PFSK-1 (cell line): ENCODE data around the gene C14orf39. TPM values are rescaled to one million over a fixed set of nuclear protein-coding genes. Genes with fewer than 3 reads are reported as not detected.

ENCODE experiments used
- FOXP2 ChIP-seq: optimal IDR thresholded peaks from 2 replicates; pipeline ENCODE3; 2011; ENCODE audit warnings: borderline replicate concordance, control low read depth, inconsistent platforms; ENCODE audit not compliant: insufficient read depth; ENCODE audit errors: extremely low read length, extremely low read depth
- POLR2AphosphoS5 ChIP-seq: IDR thresholded peaks from 2 replicates; pipeline ENCODE4 v1.6.1; 2012; ENCODE audit warnings: low read depth, mild to moderate bottlenecking, control low read depth, low read length, moderate library complexity
- SIN3A ChIP-seq: IDR thresholded peaks from 2 replicates; pipeline ENCODE4 v1.6.1; 2012; ENCODE audit warnings: mild to moderate bottlenecking, low read length, moderate library complexity, borderline replicate concordance; ENCODE audit not compliant: insufficient read depth
- TAF1 ChIP-seq: IDR thresholded peaks from 2 replicates; pipeline ENCODE4 v1.6.1; 2012; ENCODE audit warnings: low read length, control low read depth, borderline replicate concordance; ENCODE audit not compliant: insufficient read depth
- polyA plus RNA-seq: library from polyadenylated mRNA; unstranded; fragments of >200 nt; gene quantifications from one replicate; pipeline ENCODE4 v1.2.1, GENCODE V29; 2012; ENCODE audit warnings: low read depth, missing spikeins; ENCODE audit not compliant: insufficient read length
- TF ChIP-seq, protein P1 (sequence below), 2 experiments: IDR thresholded peaks; 2 replicates each; pipeline versions ENCODE4 v1.6.1 to v1.8.0; 2011 to 2012; ENCODE audit warnings: low read depth in 2 of 2, low read length in 2 of 2, control low read depth in 1 of 2, inconsistent platforms in 1 of 2, mild to moderate bottlenecking in 1 of 2, moderate library complexity in 1 of 2; ENCODE audit not compliant: insufficient read depth in 1 of 2

Gene C14orf39, protein sequence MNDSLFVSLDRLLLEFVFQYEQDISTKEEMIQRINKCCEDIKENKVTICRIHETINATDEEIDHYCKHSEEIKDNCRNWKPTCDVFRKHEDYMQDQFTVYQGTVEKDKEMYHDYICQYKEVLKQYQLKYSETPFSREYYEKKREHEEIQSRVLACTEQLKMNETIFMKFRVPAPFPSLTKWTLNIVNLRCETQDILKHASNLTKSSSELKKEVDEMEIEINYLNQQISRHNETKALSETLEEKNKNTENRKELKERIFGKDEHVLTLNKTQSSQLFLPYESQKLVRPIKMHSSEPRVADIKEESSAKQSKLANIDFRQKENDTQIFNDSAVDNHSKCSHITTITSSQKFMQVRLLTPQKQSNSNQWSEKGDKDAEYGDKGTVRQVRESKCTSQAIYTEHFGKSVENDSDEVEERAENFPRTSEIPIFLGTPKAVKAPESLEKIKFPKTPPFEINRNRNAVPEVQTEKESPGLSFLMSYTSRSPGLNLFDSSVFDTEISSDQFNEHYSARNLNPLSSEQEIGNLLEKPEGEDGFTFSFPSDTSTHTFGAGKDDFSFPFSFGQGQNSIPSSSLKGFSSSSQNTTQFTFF
- polyA plus RNA-seq = not detected

DNA sequence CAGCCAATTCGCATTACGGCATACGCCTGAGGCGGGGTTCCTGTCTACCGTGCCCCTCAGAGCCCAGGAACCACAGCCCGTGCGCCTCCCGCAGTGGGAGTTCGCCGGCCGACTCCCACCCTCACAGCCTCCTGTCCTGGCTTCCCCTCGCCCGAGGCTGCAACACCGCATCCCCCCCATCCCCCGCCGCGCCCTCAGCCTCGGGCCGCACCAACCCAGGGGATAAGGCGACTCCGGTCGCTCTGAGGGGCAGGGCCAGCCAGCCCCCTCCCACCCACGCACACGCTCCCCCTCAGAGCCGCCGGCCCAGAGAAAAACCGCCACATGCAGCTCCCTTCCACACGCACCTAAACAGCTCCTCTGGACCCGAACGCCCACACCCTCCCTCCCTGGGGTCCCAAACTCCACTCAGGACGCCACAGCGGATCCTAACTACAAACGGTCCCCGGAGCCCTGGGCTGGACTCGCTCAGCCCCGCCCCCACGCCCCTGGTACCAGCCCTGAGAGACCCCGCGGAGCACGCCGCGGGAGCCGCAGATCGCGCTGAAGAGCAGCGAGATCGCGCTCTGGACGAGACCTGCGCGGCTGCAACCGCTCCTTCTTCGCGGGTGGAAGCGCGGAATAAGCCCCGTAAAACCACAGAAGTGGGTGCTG is at the start of gene C14orf39:
Gene C14orf39, minus strand, starts transcription at position 466 of the 654 bp plus-strand sequence. CDS start 985 bp downstream, outside the sequence.
- TF ChIP-seq POLR2AphosphoS5 = no peak
- TF ChIP-seq, protein P1, sequence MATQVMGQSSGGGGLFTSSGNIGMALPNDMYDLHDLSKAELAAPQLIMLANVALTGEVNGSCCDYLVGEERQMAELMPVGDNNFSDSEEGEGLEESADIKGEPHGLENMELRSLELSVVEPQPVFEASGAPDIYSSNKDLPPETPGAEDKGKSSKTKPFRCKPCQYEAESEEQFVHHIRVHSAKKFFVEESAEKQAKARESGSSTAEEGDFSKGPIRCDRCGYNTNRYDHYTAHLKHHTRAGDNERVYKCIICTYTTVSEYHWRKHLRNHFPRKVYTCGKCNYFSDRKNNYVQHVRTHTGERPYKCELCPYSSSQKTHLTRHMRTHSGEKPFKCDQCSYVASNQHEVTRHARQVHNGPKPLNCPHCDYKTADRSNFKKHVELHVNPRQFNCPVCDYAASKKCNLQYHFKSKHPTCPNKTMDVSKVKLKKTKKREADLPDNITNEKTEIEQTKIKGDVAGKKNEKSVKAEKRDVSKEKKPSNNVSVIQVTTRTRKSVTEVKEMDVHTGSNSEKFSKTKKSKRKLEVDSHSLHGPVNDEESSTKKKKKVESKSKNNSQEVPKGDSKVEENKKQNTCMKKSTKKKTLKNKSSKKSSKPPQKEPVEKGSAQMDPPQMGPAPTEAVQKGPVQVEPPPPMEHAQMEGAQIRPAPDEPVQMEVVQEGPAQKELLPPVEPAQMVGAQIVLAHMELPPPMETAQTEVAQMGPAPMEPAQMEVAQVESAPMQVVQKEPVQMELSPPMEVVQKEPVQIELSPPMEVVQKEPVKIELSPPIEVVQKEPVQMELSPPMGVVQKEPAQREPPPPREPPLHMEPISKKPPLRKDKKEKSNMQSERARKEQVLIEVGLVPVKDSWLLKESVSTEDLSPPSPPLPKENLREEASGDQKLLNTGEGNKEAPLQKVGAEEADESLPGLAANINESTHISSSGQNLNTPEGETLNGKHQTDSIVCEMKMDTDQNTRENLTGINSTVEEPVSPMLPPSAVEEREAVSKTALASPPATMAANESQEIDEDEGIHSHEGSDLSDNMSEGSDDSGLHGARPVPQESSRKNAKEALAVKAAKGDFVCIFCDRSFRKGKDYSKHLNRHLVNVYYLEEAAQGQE (IDR thresholded peaks at IDR 0.05; ENCODE audit: insufficient read depth in 1 of 2, low read depth in 2 of 2, low read length in 2 of 2) = no peak
- no peak for TF ChIP-seq SIN3A
- TF ChIP-seq TAF1 = no peak
- TF ChIP-seq FOXP2 = no peak

DNA sequence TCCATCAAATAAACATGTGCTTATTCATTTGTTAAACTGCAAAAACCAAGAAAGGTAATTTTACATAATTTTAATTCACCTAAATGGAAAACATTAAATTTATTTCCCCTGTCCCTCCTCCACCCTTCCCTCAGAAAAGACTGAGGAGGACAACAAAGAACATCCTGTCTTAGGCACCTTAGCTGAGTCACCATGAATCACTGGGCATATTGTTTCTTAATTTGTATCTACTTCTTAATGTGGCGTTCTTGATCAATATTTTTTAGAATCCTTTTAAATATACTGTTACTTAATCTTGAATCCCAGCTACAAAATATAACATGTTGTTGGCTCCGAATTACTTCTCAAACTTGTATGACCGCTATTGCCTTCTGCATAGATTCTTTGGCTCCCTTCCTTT is 46.6 kb upstream of the C14orf39 start:
- TF ChIP-seq TAF1 = no peak
- TF ChIP-seq SIN3A = no peak
- TF ChIP-seq FOXP2 = no peak
- no peak for TF ChIP-seq POLR2AphosphoS5
- TF ChIP-seq, protein P1 (IDR thresholded peaks at IDR 0.05; ENCODE audit: insufficient read depth in 1 of 2, low read depth in 2 of 2, low read length in 2 of 2) = no peak

DNA sequence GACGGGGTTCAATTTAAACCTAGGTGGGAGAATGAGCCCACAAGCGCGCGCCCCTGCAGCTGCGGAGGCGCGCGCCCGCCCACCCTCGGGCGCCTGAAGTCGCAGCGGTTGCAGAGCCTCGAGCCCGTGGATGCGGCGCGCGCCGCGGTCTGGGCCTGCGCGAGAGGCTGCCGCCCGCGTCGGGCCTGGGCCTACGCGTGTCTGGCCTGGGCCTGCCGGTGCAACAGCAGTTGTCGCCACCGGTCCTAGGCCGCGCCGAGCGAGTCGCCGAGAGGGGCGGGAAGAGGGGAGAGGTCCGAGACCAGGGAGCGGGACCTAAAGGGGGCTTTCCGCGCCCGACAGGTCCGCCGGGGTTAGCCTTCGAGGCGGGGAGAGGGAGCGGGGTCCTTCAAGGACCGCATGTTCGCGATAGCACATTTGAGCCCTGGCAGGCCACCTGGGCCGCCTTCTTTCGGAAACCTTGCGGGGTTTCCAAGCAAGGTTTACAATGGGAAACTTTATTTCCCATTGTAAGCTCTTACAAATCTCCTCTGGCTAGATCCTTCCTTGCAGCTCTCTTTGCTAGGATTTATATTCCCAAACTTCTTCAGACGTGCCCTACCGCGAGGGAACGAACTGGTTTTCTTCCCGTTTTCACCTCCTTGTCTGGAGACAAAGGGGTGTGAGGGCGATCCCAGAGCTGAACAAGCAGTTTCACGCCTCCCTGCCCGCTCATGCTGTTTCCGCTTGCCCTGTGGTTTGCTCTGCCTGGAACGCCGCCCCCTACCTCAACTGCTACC is 29.8 kb upstream of the C14orf39 start:
- TF ChIP-seq FOXP2 (no peak), TAF1 (no peak), SIN3A (no peak), POLR2AphosphoS5 (no peak)
- TF ChIP-seq, protein P1 (IDR thresholded peaks at IDR 0.05; ENCODE audit: insufficient read depth in 1 of 2, low read depth in 2 of 2, low read length in 2 of 2) = no peak

DNA sequence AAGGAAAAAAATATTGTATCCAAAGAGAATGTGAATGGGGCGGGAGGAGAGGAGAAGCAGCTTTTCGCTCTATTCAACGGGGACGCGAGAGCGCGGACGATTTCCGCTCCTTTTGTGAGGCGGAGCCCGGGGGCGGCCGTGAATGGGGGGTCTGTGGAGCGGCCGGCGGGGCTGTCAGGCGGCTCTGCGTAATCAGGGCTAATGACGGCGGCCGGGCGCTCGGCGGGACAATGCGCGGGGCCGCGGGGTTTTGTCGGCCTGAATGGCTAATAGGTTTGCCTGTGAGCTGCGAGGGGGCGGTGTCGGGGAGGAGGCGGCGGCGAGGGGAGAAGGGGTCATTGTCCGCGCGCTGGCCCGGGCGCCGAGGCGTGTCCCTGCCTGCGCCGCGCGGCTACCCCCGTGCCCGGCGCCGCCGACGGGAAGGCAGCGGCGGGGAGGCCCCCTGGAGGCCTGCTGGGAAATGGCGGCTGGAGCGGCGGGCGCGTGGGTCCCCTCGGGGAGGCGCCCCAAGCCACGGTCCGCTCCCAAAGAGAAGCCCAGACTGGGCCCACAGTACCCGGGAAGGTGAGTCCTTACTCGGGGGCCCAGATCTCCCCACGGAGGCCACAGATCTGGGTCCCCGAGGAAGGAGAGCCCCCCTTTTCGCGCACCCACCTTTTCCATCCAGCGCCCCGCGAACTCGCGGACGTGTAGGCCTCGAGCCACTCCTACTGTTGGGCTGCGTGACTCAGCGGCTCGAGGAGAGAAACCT is 29.1 kb upstream of the C14orf39 start:
- TF ChIP-seq, protein P1 (IDR thresholded peaks at IDR 0.05; ENCODE audit: insufficient read depth in 1 of 2, low read depth in 2 of 2, low read length in 2 of 2) = no peak
- no peak for TF ChIP-seq FOXP2
- no peak for TF ChIP-seq SIN3A
- TF ChIP-seq TAF1 = no peak
- no peak for TF ChIP-seq POLR2AphosphoS5
